ENCODE measurements around the gene TECR. TPM values are rescaled to one million over a fixed set of nuclear protein-coding genes. Genes with fewer than 3 reads are reported as not detected.

Gene TECR
- total RNA-seq, 1 experiment from 2014 or later = 56.9 TPM

Other genes with a start within 250 kb of the TECR start
- 25.6 and 46.7 TPM in 2 replicates for gene ADGRE5, start 148.2 kb upstream of the TECR start, total RNA-seq (2014; rRNA removed; shearing (Covaris generic))
- 222 and 278 TPM in 2 replicates for gene DDX39A, start 110.3 kb upstream of the TECR start, total RNA-seq (2014; rRNA removed; shearing (Covaris generic))
- gene PKN1, start 96.3 kb upstream of the TECR start, total RNA-seq (2014; rRNA removed; shearing (Covaris generic)) = 75.2 and 79.7 TPM in 2 replicates
- gene PTGER1, start 54.2 kb upstream of the TECR start, total RNA-seq (2014; rRNA removed; shearing (Covaris generic)) = not detected in 2 replicates
- gene GIPC1, start 33.5 kb upstream of the TECR start, total RNA-seq (2014; rRNA removed; shearing (Covaris generic)) = 148 and 234 TPM in 2 replicates
- gene DNAJB1, start 11.2 kb upstream of the TECR start, total RNA-seq (2014; rRNA removed; shearing (Covaris generic)) = 126 and 146 TPM in 2 replicates
- gene NDUFB7, start 42.5 kb downstream of the TECR start, total RNA-seq (2014; rRNA removed; shearing (Covaris generic)) = 363 and 563 TPM in 2 replicates
- gene CLEC17A, start 53.5 kb downstream of the TECR start, total RNA-seq (2014; rRNA removed; shearing (Covaris generic)) = 0.18 TPM in 1 of 2 replicates, not detected in the other
- gene ADGRE3, start 145.2 kb downstream of the TECR start, total RNA-seq (2014; rRNA removed; shearing (Covaris generic)) = not detected in 2 replicates
- 11.3 and 17.3 TPM in 2 replicates for gene ZNF333, start 160.5 kb downstream of the TECR start, total RNA-seq (2014; rRNA removed; shearing (Covaris generic))
- not detected in 2 replicates for gene ADGRE2, start 249.0 kb downstream of the TECR start, total RNA-seq (2014; rRNA removed; shearing (Covaris generic))